Kidney epithelial cell (primary cell): Measurements from ENCODE around the gene RUNX1. TPM values are rescaled to one million over a fixed set of nuclear protein-coding genes. Genes with fewer than 3 reads are reported as not detected.

ENCODE experiments used
- DNase-seq: peaks from one replicate; pipeline ENCODE4 v3.0.0-alpha.2; 2010; ENCODE audit warnings: low read depth
- H3K27me3 ChIP-seq: 2 replicates; pipeline ENCODE4 v1.6.0; 2011; ENCODE audit warnings: low read length; ENCODE audit not compliant: control insufficient read depth, insufficient read depth
- H3K36me3 ChIP-seq: 2 replicates; pipeline ENCODE4 v1.5.1; 2011; ENCODE audit warnings: low read length; ENCODE audit not compliant: control insufficient read depth, insufficient read depth
- H3K4me3 ChIP-seq: 2 replicates; pipeline ENCODE4 v1.5.1; 2011; ENCODE audit warnings: low read depth, mild to moderate bottlenecking, control low read depth, low read length
- total RNA-seq: library from RNA; depleted of rRNA; stranded (reverse); fragments of >200 nt; gene quantifications from 2 replicates; pipeline ENCODE4 v1.2.3, GENCODE V29; 2015
- TF ChIP-seq, protein P1 (sequence below): IDR thresholded peaks from 2 replicates; pipeline ENCODE4 v1.5.1; 2011; ENCODE audit warnings: mild to moderate bottlenecking, moderate library complexity, low read length, control low read depth, inconsistent platforms; ENCODE audit not compliant: insufficient read depth, poor library complexity, severe bottlenecking

Gene RUNX1
- total RNA-seq, 1 donor from 2014 or later: 43.0 TPM

DNA sequence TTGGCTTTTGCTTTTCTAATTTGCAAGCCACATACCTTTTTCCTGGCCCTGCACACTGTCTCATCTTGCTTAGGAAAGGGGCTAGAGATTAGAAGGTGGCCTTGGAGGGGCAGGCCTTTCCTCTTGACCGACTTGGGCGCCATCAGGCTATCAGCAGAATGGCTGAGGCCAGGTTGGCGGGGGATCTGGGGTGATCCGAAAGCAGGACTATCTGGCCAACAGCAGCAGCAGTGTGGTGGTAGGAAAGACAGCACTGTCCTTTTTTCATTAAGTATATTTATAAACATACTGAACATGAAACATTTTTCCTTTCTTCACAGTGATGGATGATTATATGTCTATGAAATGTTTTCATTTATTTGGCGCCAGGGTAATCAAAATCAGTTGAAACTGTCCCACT, 23.5 kb upstream of the RUNX1 start:
- H3K4me3 ChIP-seq: no peak overlapping the region
- TF ChIP-seq, protein P1, sequence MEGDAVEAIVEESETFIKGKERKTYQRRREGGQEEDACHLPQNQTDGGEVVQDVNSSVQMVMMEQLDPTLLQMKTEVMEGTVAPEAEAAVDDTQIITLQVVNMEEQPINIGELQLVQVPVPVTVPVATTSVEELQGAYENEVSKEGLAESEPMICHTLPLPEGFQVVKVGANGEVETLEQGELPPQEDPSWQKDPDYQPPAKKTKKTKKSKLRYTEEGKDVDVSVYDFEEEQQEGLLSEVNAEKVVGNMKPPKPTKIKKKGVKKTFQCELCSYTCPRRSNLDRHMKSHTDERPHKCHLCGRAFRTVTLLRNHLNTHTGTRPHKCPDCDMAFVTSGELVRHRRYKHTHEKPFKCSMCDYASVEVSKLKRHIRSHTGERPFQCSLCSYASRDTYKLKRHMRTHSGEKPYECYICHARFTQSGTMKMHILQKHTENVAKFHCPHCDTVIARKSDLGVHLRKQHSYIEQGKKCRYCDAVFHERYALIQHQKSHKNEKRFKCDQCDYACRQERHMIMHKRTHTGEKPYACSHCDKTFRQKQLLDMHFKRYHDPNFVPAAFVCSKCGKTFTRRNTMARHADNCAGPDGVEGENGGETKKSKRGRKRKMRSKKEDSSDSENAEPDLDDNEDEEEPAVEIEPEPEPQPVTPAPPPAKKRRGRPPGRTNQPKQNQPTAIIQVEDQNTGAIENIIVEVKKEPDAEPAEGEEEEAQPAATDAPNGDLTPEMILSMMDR: no peak
- no peak for DNase-seq
- H3K27me3 ChIP-seq: no peaks in the 10 kb centered on the region
- H3K36me3 ChIP-seq: no peaks in the 10 kb centered on the region

DNA sequence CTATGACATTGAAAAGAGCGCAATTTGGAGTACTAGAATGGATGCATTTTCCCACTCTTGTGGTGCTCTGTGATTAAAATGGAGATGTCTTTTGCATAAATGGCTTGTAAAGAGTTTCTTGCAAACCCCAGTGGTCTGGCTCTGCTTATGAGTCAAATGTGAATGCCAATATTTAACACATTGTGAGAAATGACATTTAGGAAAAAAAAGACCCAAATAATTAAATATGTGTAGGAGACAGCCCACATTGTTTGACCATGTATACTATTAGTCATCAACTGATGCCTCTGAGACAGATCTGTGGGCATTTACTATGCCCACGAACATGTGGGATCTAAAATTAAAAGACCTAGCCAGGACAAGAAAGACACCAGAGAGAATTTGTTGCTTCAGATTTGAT, 22.2 kb upstream of the RUNX1 start:
- no peaks in the 10 kb centered on the region for H3K27me3 ChIP-seq
- no peaks in the 10 kb centered on the region for H3K36me3 ChIP-seq
- H3K4me3 ChIP-seq: no peak overlapping the region
- TF ChIP-seq, protein P1: no peak
- no peak for DNase-seq

DNA sequence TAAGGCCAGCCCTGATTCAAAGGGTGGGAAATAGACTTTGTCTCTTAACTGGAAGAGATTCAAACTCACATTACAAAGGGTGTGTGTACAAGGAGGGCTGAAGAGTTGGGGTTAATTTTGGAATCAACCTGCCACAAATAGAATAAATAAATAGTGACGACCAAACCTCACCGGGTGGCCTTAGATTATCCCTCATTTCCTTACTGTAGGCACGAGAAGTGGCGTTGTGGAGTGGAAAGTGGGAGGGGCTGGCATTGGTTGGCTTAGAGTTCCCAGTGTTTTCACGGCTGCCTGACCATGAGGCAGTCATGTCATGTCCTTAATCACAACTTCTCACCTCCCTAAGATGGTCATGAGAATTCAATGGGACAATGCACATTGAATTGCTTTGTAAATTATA, 21.3 kb upstream of the RUNX1 start:
- DNase-seq: no peak
- no peaks in the 10 kb centered on the region for H3K36me3 ChIP-seq
- no peak overlapping the region for H3K4me3 ChIP-seq
- TF ChIP-seq, protein P1: no peak
- H3K27me3 ChIP-seq: no peaks in the 10 kb centered on the region

DNA sequence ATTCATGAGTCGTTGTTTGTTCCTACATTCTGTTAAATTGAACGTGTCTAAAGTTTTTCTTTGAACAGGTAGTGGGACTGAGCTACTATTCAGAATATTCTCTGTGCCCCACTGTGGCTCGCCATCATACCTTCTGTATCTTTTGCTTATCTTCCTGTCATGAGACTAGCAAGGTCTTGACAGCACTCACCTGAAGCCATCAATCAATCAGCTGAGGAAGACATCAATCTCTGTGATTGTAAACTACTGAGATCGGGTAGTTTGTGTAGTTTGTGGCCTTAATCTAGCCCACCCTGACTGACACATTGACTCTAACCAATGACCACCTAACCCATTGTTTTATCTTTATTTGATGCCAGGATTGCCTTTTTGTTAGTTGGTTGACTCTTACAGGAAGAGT, 17.7 kb upstream of the RUNX1 start:
- TF ChIP-seq, protein P1: no peak
- DNase-seq: no peak
- Histone ChIP-seq H3K36me3 (no peaks in the 10 kb centered on the region), H3K4me3 (no peak overlapping the region), H3K27me3 (no peaks in the 10 kb centered on the region)

DNA sequence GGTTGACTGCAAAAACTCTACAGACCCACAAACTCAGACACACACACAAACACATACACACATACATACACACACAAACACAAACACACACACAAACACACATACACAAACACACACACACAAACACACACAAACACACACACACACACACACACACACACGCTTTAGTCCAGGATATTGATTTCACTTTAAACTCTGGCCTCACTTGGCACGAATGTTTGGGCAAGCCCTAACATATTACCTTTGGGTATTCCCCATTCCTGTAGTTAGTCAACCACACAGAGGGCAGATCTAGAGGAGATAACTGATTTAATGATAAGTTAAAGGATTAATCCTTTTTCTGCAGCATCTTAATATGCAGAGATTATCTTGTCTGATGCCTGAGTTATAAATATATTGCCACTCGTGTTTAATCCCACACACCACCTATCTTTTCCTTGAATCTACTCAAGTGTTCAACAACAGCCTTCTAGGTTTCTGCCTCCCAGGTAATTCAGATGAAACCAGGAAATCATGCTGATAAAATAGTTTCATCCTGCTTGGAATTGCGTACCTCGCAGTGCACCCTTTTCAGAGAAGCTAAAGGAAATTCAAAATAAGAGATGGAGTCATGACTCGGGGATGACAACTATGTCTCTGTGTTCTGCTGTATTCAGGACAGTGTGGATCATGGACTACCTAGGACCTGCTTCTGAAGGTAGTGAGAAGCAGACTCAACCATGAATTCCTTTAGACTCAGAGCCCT, 14.5 kb upstream of the RUNX1 start:
- no peak overlapping the region for H3K4me3 ChIP-seq
- no peak for DNase-seq
- TF ChIP-seq, protein P1: no peak
- H3K27me3 ChIP-seq: no peaks in the 10 kb centered on the region
- H3K36me3 ChIP-seq: no peaks in the 10 kb centered on the region

DNA sequence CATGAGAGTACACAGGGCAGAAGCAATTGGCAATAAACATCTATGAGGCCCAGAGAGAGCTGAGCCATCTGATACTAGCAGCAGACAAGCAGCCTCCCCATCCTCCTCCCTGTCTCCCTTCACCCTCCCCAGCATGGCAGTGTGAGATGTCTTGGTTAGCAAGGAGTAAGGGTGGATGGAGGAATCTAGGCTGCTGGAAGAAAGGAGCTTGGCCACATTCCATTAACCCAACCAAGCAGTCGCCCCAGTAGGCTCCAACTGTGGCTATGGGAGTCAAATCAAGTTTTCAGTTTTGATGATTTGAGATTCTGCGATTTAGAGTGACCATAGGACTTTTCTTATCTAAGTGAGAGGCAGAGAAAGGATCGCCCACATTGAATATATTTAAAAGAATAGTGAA, 12.9 kb upstream of the RUNX1 start:
- TF ChIP-seq, protein P1: no peak
- no peak for DNase-seq

More for the DNA sequence above, 12.9 kb upstream of the RUNX1 start:
- H3K36me3 ChIP-seq: no peaks in the 10 kb centered on the region
- no peaks in the 10 kb centered on the region for H3K27me3 ChIP-seq
- H3K4me3 ChIP-seq: no peak overlapping the region
